Endothelial cell (in vitro differentiated cells): ENCODE data around the gene POLA1. TPM values are rescaled to one million over a fixed set of nuclear protein-coding genes. Genes with fewer than 3 reads are reported as not detected.

ENCODE experiments used
- DNase-seq: peaks from one replicate; pipeline ENCODE4 v3.0.0; 2021; ENCODE audit warnings: low spot score
- H3K27ac Mint-ChIP-seq: one replicate; pipeline ENCODE4 v1.8.0; 2021; ENCODE audit warnings: mixed read lengths, inconsistent platforms; ENCODE audit not compliant: unreplicated experiment
- H3K27me3 Mint-ChIP-seq: one replicate; pipeline ENCODE4 v1.8.0; 2021; ENCODE audit warnings: mild to moderate bottlenecking, moderate library complexity, mixed read lengths, inconsistent platforms; ENCODE audit not compliant: unreplicated experiment
- H3K36me3 Mint-ChIP-seq: one replicate; pipeline ENCODE4 v1.8.0; 2021; ENCODE audit warnings: mild to moderate bottlenecking, low read depth, mixed read lengths, inconsistent platforms; ENCODE audit not compliant: unreplicated experiment
- H3K4me1 Mint-ChIP-seq: one replicate; pipeline ENCODE4 v1.8.0; 2021; ENCODE audit warnings: mild to moderate bottlenecking, mixed read lengths, inconsistent platforms; ENCODE audit not compliant: unreplicated experiment
- H3K4me3 Mint-ChIP-seq: one replicate; pipeline ENCODE4 v1.8.0; 2021; ENCODE audit warnings: mild to moderate bottlenecking, mixed read lengths, inconsistent platforms; ENCODE audit not compliant: unreplicated experiment
- H3K9me3 Mint-ChIP-seq: one replicate; pipeline ENCODE4 v1.8.0; 2021; ENCODE audit warnings: mixed read lengths, inconsistent platforms; ENCODE audit not compliant: unreplicated experiment
- total RNA-seq: library from RNA; stranded (reverse); fragmentation: NEBNext Ultra II Directional; extraction: Animal tissue kit (Norgen Biotek cat#: 25700); gene quantifications from one replicate; pipeline ENCODE4 v1.2.1, GENCODE V29; 2021; ENCODE audit not compliant: unreplicated experiment
- TF ChIP-seq, protein P1 (sequence below): fragments of 200-600 bp; sonication (generic); IDR thresholded peaks from one replicate; pipeline ENCODE4 v1.5.0; 2021; ENCODE audit warnings: antibody characterized with exemption; ENCODE audit not compliant: unreplicated experiment

Gene POLA1
- total RNA-seq, 1 donor from 2014 or later: 12.9 TPM

DNA sequence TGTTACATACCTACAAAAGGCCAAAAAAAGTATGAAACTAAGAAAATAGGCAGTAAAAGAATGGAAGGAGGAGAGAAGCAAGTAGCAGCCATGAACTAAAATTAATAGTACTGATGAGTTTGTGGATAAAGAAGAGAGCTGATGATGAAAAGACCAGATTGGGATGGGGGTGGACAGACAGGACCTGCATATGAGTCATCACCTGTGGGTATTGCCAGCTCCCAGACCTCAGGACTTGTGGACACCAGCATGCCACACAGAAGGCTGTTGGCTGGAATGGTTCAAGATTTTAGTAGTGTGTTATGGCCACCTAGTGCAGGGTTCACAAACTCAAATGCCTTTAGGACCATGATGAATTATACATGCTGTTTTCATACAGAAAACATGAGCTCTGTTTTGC lies 263.1 kb downstream of the POLA1 start:
- Mint-ChIP-seq H3K27ac (no peak overlapping the region), H3K36me3 (no peaks in the 10 kb centered on the region), H3K9me3 (no peaks in the 10 kb centered on the region), H3K4me1 (no peaks in the 10 kb centered on the region), H3K4me3 (no peak overlapping the region), H3K27me3 (peaks cover 2% of the 10 kb centered on the region)
- TF ChIP-seq, protein P1, sequence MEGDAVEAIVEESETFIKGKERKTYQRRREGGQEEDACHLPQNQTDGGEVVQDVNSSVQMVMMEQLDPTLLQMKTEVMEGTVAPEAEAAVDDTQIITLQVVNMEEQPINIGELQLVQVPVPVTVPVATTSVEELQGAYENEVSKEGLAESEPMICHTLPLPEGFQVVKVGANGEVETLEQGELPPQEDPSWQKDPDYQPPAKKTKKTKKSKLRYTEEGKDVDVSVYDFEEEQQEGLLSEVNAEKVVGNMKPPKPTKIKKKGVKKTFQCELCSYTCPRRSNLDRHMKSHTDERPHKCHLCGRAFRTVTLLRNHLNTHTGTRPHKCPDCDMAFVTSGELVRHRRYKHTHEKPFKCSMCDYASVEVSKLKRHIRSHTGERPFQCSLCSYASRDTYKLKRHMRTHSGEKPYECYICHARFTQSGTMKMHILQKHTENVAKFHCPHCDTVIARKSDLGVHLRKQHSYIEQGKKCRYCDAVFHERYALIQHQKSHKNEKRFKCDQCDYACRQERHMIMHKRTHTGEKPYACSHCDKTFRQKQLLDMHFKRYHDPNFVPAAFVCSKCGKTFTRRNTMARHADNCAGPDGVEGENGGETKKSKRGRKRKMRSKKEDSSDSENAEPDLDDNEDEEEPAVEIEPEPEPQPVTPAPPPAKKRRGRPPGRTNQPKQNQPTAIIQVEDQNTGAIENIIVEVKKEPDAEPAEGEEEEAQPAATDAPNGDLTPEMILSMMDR: no peak
- DNase-seq: no peak

GRCh38 chrX:24961809-24962208 lies 268.1 kb downstream of the POLA1 start:
- Mint-ChIP-seq H3K4me3 (no peak overlapping the region), H3K9me3 (no peaks in the 10 kb centered on the region), H3K27ac (no peak overlapping the region), H3K4me1 (peaks cover 4% of the 10 kb centered on the region), H3K36me3 (no peaks in the 10 kb centered on the region), H3K27me3 (peaks cover 2% of the 10 kb centered on the region)
- no peak for DNase-seq
- TF ChIP-seq, protein P1: no peak

GRCh38 chrX:24963823-24964222 lies 270.1 kb downstream of the POLA1 start:
- no peak for DNase-seq

GRCh38 chrX:24965372-24965771 lies 271.7 kb downstream of the POLA1 start:
- peaks cover 4% of the 10 kb centered on the region for H3K4me1 Mint-ChIP-seq
- no peak overlapping the region for H3K4me3 Mint-ChIP-seq
- H3K27ac Mint-ChIP-seq: no peak overlapping the region
- H3K36me3 Mint-ChIP-seq: no peaks in the 10 kb centered on the region
- TF ChIP-seq, protein P1: no peak
- H3K9me3 Mint-ChIP-seq: no peaks in the 10 kb centered on the region
- DNase-seq: no peak
- H3K27me3 Mint-ChIP-seq: peaks cover 2% of the 10 kb centered on the region

More at GRCh38 chrX:24963823-24964222, 270.1 kb downstream of the POLA1 start:
- peaks cover 2% of the 10 kb centered on the region for H3K27me3 Mint-ChIP-seq
- TF ChIP-seq, protein P1: no peak
- H3K36me3 Mint-ChIP-seq: no peaks in the 10 kb centered on the region
- H3K9me3 Mint-ChIP-seq: no peaks in the 10 kb centered on the region
- no peak overlapping the region for H3K4me3 Mint-ChIP-seq
- H3K4me1 Mint-ChIP-seq: peaks cover 4% of the 10 kb centered on the region
- no peak overlapping the region for H3K27ac Mint-ChIP-seq

GRCh38 chrX:24969812-24970211 lies 276.1 kb downstream of the POLA1 start:
- TF ChIP-seq, protein P1: no peak
- H3K4me3 Mint-ChIP-seq: no peak overlapping the region

More at GRCh38 chrX:24969812-24970211, 276.1 kb downstream of the POLA1 start:
- Mint-ChIP-seq H3K4me1 (no peaks in the 10 kb centered on the region), H3K27ac (no peak overlapping the region), H3K27me3 (no peaks in the 10 kb centered on the region), H3K36me3 (no peaks in the 10 kb centered on the region), H3K9me3 (no peaks in the 10 kb centered on the region)
- no peak for DNase-seq
